ENCODE data around the gene CEP104. TPM values are rescaled to one million over a fixed set of nuclear protein-coding genes. Genes with fewer than 3 reads are reported as not detected.

The CEP104 gene
- polyA plus RNA-seq, 1 donor (not counting 4 experiments of a cell fraction or from before 2014, with no cell fraction given): 35.7 TPM

GRCh38 chr1:3880429-3881192, 23.6 kb upstream of the CEP104 start:
- no peak overlapping the region for H2AFZ ChIP-seq (ENCODE audit: control insufficient read depth, low read length)
- H3K27ac ChIP-seq (ENCODE audit: control insufficient read depth, insufficient read depth, low read length): no peak overlapping the region
- FAIRE-seq (no peak), DNase-seq (ENCODE audit: low read depth, low spot score) (no peak)
- peaks cover 3% of the 10 kb centered on the region for H3K9me3 ChIP-seq (ENCODE audit: control insufficient read depth, low read depth, low read length)
- no peaks in the 10 kb centered on the region for H3K9me1 ChIP-seq (ENCODE audit: control insufficient read depth, extremely low read depth, insufficient read depth, low read length)
- H3K4me3 ChIP-seq (ENCODE audit: control insufficient read depth in 2 of 3, extremely low read depth in 1 of 3, insufficient read depth in 2 of 3, low read depth in 1 of 3, low read length in 3 of 3): no peak overlapping the region
- no peaks in the 10 kb centered on the region for H3K79me2 ChIP-seq (ENCODE audit: control insufficient read depth, insufficient read depth, low read length)
- TF ChIP-seq EZH2 (IDR thresholded peaks at IDR 0.05; ENCODE audit: low read length) (no peak), CTCF (optimal IDR thresholded peaks at IDR 0.05 in 1 of 3, IDR thresholded peaks at IDR 0.05 in 1 of 3, conservative IDR thresholded peaks at IDR 0.05 in 1 of 3; ENCODE audit: extremely low read depth in 1 of 3, insufficient read depth in 2 of 3, low read length in 3 of 3) (no peak)
- no peaks in the 10 kb centered on the region for H4K20me1 ChIP-seq (ENCODE audit: control insufficient read depth, extremely low read depth, insufficient read depth, low read length)
- H3K4me2 ChIP-seq (ENCODE audit: control insufficient read depth, extremely low read depth, insufficient read depth, low read depth, low read length): no peak overlapping the region
- no peaks in the 10 kb centered on the region for H3K27me3 ChIP-seq (ENCODE audit: control insufficient read depth, extremely low read depth, insufficient read depth, low read length)
- dilution Hi-C loops (cut with MboI; ENCODE audit: extremely low pct_ligation_motif_present, low sequenced_read_pairs): no loop called here
- peaks cover 0 to 11% of the 10 kb centered on the region in 2 experiments for H3K36me3 ChIP-seq (ENCODE audit: control insufficient read depth in 2 of 2, extremely low read depth in 1 of 2, insufficient read depth in 2 of 2, low read length in 2 of 2)
- no peaks in the 10 kb centered on the region for H3K4me1 ChIP-seq (ENCODE audit: control insufficient read depth, extremely low read depth, insufficient read depth, low read length)
- H3K9ac ChIP-seq (ENCODE audit: control insufficient read depth, extremely low read depth, insufficient read depth, low read length): no peak overlapping the region

DNA sequence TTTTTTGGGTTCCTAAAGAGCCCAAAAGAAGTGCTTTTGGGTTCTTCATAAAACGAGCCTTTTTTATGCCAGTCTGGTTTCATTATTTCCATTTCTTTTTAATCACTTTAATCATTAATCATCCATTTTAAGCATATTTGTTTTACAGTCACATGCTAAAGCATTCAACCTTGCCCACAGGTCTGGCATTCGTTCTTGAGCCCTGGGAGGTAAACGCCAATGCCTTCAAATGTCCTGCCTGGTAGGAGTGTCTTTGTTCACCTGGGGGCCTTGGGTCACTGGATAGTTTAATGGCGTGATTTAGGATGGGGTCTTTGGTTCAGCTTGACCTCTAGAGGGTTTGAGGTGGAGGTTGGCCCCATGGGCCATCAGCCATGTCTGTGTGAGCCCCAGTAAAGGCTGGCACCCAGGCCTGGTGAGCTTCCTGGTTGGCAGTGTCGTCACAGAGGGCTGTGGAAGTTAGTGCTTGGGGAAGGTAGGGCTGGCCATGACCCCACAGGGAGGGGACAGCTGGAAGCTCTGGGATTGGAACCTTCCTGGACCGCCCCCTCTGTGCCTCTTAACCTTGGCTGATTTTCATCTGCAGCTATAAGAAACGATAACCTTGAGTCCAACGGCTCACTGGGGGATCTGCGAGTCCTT, 22.9 kb upstream of the CEP104 start:
- FAIRE-seq: no peak
- no peak overlapping the region for H3K9ac ChIP-seq (ENCODE audit: control insufficient read depth, extremely low read depth, insufficient read depth, low read length)
- no peak overlapping the region for H3K4me2 ChIP-seq (ENCODE audit: control insufficient read depth, extremely low read depth, insufficient read depth, low read depth, low read length)
- H3K79me2 ChIP-seq (ENCODE audit: control insufficient read depth, insufficient read depth, low read length): no peaks in the 10 kb centered on the region
- peaks cover 0 to 15% of the 10 kb centered on the region in 2 experiments for H3K36me3 ChIP-seq (ENCODE audit: control insufficient read depth in 2 of 2, extremely low read depth in 1 of 2, insufficient read depth in 2 of 2, low read length in 2 of 2)
- TF ChIP-seq EZH2 (IDR thresholded peaks at IDR 0.05; ENCODE audit: low read length): no peak
- peaks cover 3% of the 10 kb centered on the region for H3K9me3 ChIP-seq (ENCODE audit: control insufficient read depth, low read depth, low read length)
- no peaks in the 10 kb centered on the region for H3K9me1 ChIP-seq (ENCODE audit: control insufficient read depth, extremely low read depth, insufficient read depth, low read length)
- H3K27ac ChIP-seq (ENCODE audit: control insufficient read depth, insufficient read depth, low read length): no peak overlapping the region
- no peaks in the 10 kb centered on the region for H3K27me3 ChIP-seq (ENCODE audit: control insufficient read depth, extremely low read depth, insufficient read depth, low read length)
- no peaks in the 10 kb centered on the region for H4K20me1 ChIP-seq (ENCODE audit: control insufficient read depth, extremely low read depth, insufficient read depth, low read length)
- no peak overlapping the region for H3K4me3 ChIP-seq (ENCODE audit: control insufficient read depth in 2 of 3, extremely low read depth in 1 of 3, insufficient read depth in 2 of 3, low read depth in 1 of 3, low read length in 3 of 3)
- DNase-seq (ENCODE audit: low read depth, low spot score): no peak
- H3K4me1 ChIP-seq (ENCODE audit: control insufficient read depth, extremely low read depth, insufficient read depth, low read length): no peaks in the 10 kb centered on the region
- dilution Hi-C loops (cut with MboI; ENCODE audit: extremely low pct_ligation_motif_present, low sequenced_read_pairs): no loop called here
- H2AFZ ChIP-seq (ENCODE audit: control insufficient read depth, low read length): no peak overlapping the region

All from keratinocyte (primary cell).